ENCODE results near the gene SH3RF1.

GRCh38 chr4:169254546-169254983, 16.2 kb downstream of the SH3RF1 start:
- no peak for TF ChIP-seq POLR2AphosphoS5 (IDR thresholded peaks at IDR 0.05)
- TF ChIP-seq CTCF (IDR thresholded peaks at IDR 0.05), result no peak

Measured in sigmoid colon (tissue), 4 donors.